Endothelial cell of umbilical vein (primary cell): ENCODE results near the gene KRTAP20-1. TPM values are rescaled to one million over a fixed set of nuclear protein-coding genes. Genes with fewer than 3 reads are reported as not detected.

Experiments used
- BruUV-seq: library from RNA; stranded (reverse); fragments of 400-500 nt; replicated peaks from 2 replicates; lab custom pipeline; 2021; lab: Mats Ljungman, UMichigan
- CTCF ChIA-PET: fragments of 300-600, 350-600 bp; sonication (Branson Sonifier 250); formaldehyde crosslinking; loops from one replicate; lab custom pipeline; 2021; ENCODE audit warnings: antibody characterized with exemption, inconsistent platforms; lab: Charles Lee
- POLR2A ChIA-PET: fragments of 300-600, 350-600 bp; sonication (Branson Sonifier 250); formaldehyde crosslinking; loops from one replicate; lab custom pipeline; 2021; ENCODE audit warnings: antibody characterized with exemption, inconsistent platforms; lab: Charles Lee
- DNase-seq: peaks from one replicate; pipeline ENCODE4 v3.0.0-alpha.2; 2011; ENCODE audit warnings: low read depth, low spot score
- FAIRE-seq: peaks from 2 replicates; lab custom pipeline; 2011; peaks lifted over from hg19 to GRCh38; lab: Jason Lieb, UNC
- H2AFZ ChIP-seq: 2 replicates; pipeline ENCODE4 v1.6.0; 2012; ENCODE audit warnings: low read depth, low read length, control low read depth, inconsistent platforms
- H3K27ac ChIP-seq: 2 replicates; pipeline ENCODE4 v1.5.1; 2011; ENCODE audit warnings: low read depth, mild to moderate bottlenecking, control low read depth, low read length, moderate library complexity; ENCODE audit not compliant: insufficient read depth
- H3K27me3 ChIP-seq, 2 experiments: 2 replicates each; pipeline versions ENCODE4 v1.6.0 to v1.6.1; 2011; ENCODE audit warnings: low read length in 2 of 2, mixed read lengths in 1 of 2; ENCODE audit not compliant: control insufficient read depth in 2 of 2, insufficient read depth in 2 of 2
- H3K36me3 ChIP-seq, 2 experiments: 2 replicates in 1 of 2; 3 replicates in 1 of 2; pipeline ENCODE4 v1.5.1; 2011; ENCODE audit warnings: low read length in 2 of 2, mild to moderate bottlenecking in 1 of 2, moderate library complexity in 1 of 2; ENCODE audit not compliant: control insufficient read depth in 2 of 2, insufficient read depth in 2 of 2; ENCODE audit errors: extremely low read depth in 1 of 2
- H3K4me1 ChIP-seq: 3 replicates; pipeline ENCODE4 v1.5.1; 2011; ENCODE audit warnings: mild to moderate bottlenecking, low read length; ENCODE audit not compliant: control insufficient read depth, insufficient read depth; ENCODE audit errors: extremely low read depth
- H3K4me2 ChIP-seq: 2 replicates; pipeline ENCODE4 v1.6.1; 2011; ENCODE audit warnings: low read length, control low read depth, mixed read lengths; ENCODE audit not compliant: insufficient read depth
- H3K4me3 ChIP-seq, 3 experiments: fragments of 200-600 bp in 1 of 3; sonication (generic), shearing (Covaris generic) in 1 of 3; replicated peaks in 1 of 3; 2 replicates each; pipeline ENCODE4 v1.5.1; 2011 to 2016; ENCODE audit warnings: control low read depth in 3 of 3, low read length in 3 of 3, mild to moderate bottlenecking in 2 of 3, inconsistent platforms in 1 of 3, low read depth in 1 of 3, moderate library complexity in 1 of 3; ENCODE audit not compliant: insufficient read depth in 1 of 3
- H3K79me2 ChIP-seq: 2 replicates; pipeline ENCODE4 v1.6.0; 2012; ENCODE audit warnings: low read length, inconsistent platforms; ENCODE audit not compliant: control insufficient read depth, insufficient read depth
- H3K9ac ChIP-seq: replicated peaks from 2 replicates; pipeline ENCODE3; 2011; ENCODE audit warnings: low read length, control low read depth; ENCODE audit not compliant: insufficient read depth; ENCODE audit errors: extremely low read depth
- H3K9me1 ChIP-seq: replicated peaks from 3 replicates; pipeline ENCODE4 v1.6.0; 2011; ENCODE audit warnings: mild to moderate bottlenecking, low read length; ENCODE audit not compliant: control insufficient read depth, insufficient read depth; ENCODE audit errors: extremely low read depth
- H3K9me3 ChIP-seq: replicated peaks from 2 replicates; pipeline ENCODE4 v1.5.1; 2012; ENCODE audit warnings: low read length, inconsistent platforms; ENCODE audit not compliant: control insufficient read depth, insufficient read depth
- H4K20me1 ChIP-seq: replicated peaks from 2 replicates; pipeline ENCODE3; 2011; ENCODE audit warnings: mild to moderate bottlenecking, low read length; ENCODE audit not compliant: control insufficient read depth, insufficient read depth; ENCODE audit errors: extremely low read depth
- CTCF ChIP-seq, 2 donors: IDR thresholded peaks; 1 replicate in 1 of 2; 2 replicates in 1 of 2; pipeline ENCODE4 v1.5.1; 2011; ENCODE audit warnings: low read length in 2 of 2, mild to moderate bottlenecking in 2 of 2, moderate library complexity in 2 of 2, control low read depth in 1 of 2, inconsistent platforms in 1 of 2, low read depth in 1 of 2; ENCODE audit not compliant: insufficient read depth in 1 of 2; ENCODE audit errors: extremely low read depth in 1 of 2
- EZH2 ChIP-seq: IDR thresholded peaks from 2 replicates; pipeline ENCODE4 v1.6.1; 2012; ENCODE audit warnings: borderline replicate concordance, low read depth, mild to moderate bottlenecking, moderate library complexity, low read length, inconsistent platforms; ENCODE audit not compliant: severe bottlenecking
- FOS ChIP-seq: IDR thresholded peaks from 2 replicates; pipeline ENCODE4 v1.6.1; 2011; ENCODE audit warnings: mild to moderate bottlenecking, low read length, moderate library complexity, borderline replicate concordance; ENCODE audit not compliant: insufficient read depth
- GATA2 ChIP-seq: IDR thresholded peaks from 2 replicates; pipeline ENCODE4 v1.7.0; 2011; ENCODE audit warnings: low read depth, mild to moderate bottlenecking, moderate library complexity, mixed read lengths, low read length; ENCODE audit not compliant: insufficient read length, insufficient read depth
- JUN ChIP-seq: IDR thresholded peaks from 2 replicates; pipeline ENCODE4 v1.6.1; 2011; ENCODE audit warnings: borderline replicate concordance, low read depth; ENCODE audit not compliant: insufficient read length, insufficient read depth
- MAX ChIP-seq: IDR thresholded peaks from 2 replicates; pipeline ENCODE4 v1.6.1; 2011; ENCODE audit not compliant: insufficient read depth, insufficient read length
- MYC ChIP-seq: IDR thresholded peaks from one replicate; pipeline ENCODE4 v1.6.1; 2011; ENCODE audit warnings: mild to moderate bottlenecking, low read depth, low read length
- POLR2A ChIP-seq: IDR thresholded peaks from 2 replicates; pipeline ENCODE4 v1.6.1; 2012; ENCODE audit warnings: low read depth, mild to moderate bottlenecking, control low read depth, low read length
- POLR2AphosphoS5 ChIP-seq: IDR thresholded peaks from 2 replicates; pipeline ENCODE4 v1.6.1; 2012; ENCODE audit warnings: low read depth, mild to moderate bottlenecking, control low read depth, low read length, moderate library complexity; ENCODE audit not compliant: insufficient read depth
- dilution Hi-C: fragments of 300-500 bp; cut with MboI; formaldehyde crosslinking; loops from one replicate; pipeline ENCODE4 v1.15.0; 2019; ENCODE audit warnings: low sequenced_read_pairs; ENCODE audit not compliant: extremely low pct_ligation_motif_present
- intact Hi-C: fragments of 100-400 bp; cut with micrococcal nuclease; formaldehyde crosslinking; loops from one replicate; pipeline ENCODE4 v1.10.0; 2022
- polyA plus RNA-seq, 4 experiments: library from polyadenylated mRNA; depleted of rRNA in 3 of 4; stranded (reverse) in 3 of 4; unstranded in 1 of 4; fragments of >200 nt; gene quantifications; 2 replicates each; pipeline versions ENCODE4 v1.2.1 to v1.2.3, GENCODE V29; 2011 to 2012; ENCODE audit warnings: missing spikeins in 1 of 4
- total RNA-seq: library from RNA; stranded (reverse); gene quantifications from 2 replicates; pipeline ENCODE4 v1.2.3, GENCODE V29; 2021

The KRTAP20-1 gene
- total and polyA plus RNA-seq, 2 donors (not counting 3 experiments of a cell fraction or from before 2014, with no cell fraction given), result not detected

- no peaks in the 10 kb centered on the region for H3K4me1 ChIP-seq
- H4K20me1 ChIP-seq, result no peaks in the 10 kb centered on the region
- H3K27ac ChIP-seq, result no peak within 1 kb of the TSS
- H3K4me2 ChIP-seq, result no peak within 1 kb of the TSS
- CTCF ChIA-PET, result no interaction called here
- no peaks in the 10 kb centered on the region for H3K79me2 ChIP-seq
- no peaks in the 10 kb centered on the region for H3K27me3 ChIP-seq
- dilution Hi-C loops, result no loop called here
- BruUV-seq, result no TSS peak
- no peak within 1 kb of the TSS for H3K4me3 ChIP-seq
- TF ChIP-seq JUN (no peak), POLR2AphosphoS5 (no peak), EZH2 (no peak), GATA2 (no peak), POLR2A (no peak), CTCF (IDR thresholded peaks at IDR 0.05; ENCODE audit: extremely low read depth in 1 of 2, insufficient read depth in 1 of 2, low read depth in 1 of 2, low read length in 2 of 2) (no peak), FOS (no peak), MAX (no peak), MYC (no peak)
- FAIRE-seq, result no peak
- no peak for DNase-seq
- POLR2A ChIA-PET, result no interaction called here
- H3K9ac ChIP-seq, result no peak within 1 kb of the TSS
- peaks cover 6% of the 10 kb centered on the region for H3K9me3 ChIP-seq
- H3K36me3 ChIP-seq, result no peaks in the 10 kb centered on the region
- intact Hi-C loops, result no loop called here
- H2AFZ ChIP-seq, result no peak within 1 kb of the TSS
- no peaks in the 10 kb centered on the region for H3K9me1 ChIP-seq
These were observed 25.9 kb upstream of the KRTAP20-1 start, which contains the start of gene KRTAP22-2 for GRCh38 chr21:30590297-30590696. KRTAP22-2 (minus strand) TSS chr21:30590397.
